GM19468 (cell line): ENCODE data around the gene EIF3D.

ENCODE experiments used
- ATAC-seq: cut with Tn5 transposase; IDR thresholded peaks from one replicate; pipeline ENCODE4 v1.9.1; 2021; ENCODE audit warnings: mild to moderate bottlenecking, moderate library complexity, moderate number of reproducible peaks; ENCODE audit not compliant: unreplicated experiment; ENCODE audit errors: extremely low read depth

The EIF3D gene

DNA sequence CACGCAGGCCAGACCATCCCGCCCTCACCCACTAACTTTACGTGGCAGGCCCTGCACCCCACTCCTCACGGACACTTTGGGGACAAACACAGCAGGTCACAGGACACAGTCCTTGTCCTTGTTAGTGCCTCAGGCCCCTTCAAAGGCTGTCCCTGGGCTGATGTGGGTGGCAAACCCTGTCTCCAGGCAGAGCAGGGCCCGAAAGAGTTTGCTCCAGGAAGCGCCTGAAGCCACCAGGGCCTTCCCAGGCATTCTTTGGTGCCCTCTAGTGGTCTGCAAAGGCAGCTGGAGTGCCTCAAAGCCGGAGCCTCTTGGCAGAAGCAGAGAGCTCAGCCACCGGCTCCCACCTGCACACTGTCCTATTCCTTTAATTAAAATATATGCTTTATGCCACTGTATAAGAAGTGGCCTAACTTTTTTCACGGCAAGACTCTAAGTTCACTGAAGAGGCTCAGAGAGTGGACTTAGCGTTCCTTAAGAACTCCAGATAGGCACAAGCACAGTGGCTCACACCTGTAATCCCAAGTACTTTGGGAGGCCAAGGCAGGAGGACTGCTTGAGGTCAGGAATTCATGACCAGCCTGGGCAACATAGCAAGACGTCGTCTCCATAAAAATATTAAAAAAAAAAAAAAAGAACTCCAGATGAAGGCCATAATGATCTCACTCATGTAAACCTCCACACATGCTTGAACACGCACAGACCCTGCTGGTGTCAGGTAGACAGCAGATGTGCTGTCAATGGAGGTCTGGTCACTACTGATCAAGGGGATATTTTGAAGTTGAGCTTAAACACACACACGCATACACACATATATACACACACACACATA is 58.6 kb downstream of the EIF3D start:
- no peak for ATAC-seq

DNA sequence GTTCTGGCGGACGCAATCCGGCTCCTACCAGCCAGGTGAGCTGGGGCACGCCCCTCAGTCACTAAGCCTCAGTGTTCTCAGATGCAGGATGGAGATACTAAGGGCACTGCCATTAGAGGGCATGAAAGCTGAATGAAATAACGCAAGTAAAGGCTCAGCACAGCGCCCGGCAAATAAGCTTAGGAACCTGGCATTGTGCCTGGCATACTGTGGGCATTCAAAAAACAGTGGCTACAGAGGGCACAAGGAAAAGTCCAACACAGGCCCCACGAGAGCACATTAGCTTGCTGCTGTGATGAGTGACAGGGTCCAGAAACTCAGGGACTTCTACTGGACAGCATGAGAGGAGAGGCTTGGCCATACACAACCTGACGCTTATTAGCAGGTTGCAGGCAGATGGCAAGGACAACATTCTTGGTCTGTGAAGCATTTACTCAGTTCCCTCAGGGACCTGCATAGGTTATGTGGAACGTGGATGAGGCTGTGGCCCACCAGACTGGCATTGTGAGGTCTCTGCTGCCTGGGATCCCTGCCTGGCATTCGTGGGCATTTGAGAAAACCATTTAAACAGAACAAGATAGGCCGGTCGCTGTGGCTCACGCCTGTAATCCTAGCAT is 59.8 kb downstream of the EIF3D start:
- ATAC-seq: no peak

DNA sequence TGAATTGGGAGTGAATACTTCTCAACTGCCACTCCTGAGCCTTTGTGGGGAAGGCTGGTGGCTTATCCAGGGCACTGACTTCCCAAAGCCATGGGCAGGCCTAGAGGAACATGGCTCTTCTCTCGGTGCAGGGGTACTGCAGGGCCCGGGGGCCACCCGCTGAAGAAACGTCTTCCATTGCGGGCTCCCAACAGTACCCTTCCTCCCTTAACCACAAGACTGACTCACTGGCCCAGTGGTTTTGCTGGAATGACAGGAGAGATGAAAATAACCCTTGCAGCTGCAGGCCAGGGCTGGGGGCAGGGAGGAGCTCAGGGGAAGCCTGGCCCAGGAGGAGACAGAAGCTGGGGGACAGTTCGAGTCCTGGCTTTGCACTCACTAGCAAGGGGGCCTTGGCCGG is 61.0 kb downstream of the EIF3D start:
- no peak for ATAC-seq

DNA sequence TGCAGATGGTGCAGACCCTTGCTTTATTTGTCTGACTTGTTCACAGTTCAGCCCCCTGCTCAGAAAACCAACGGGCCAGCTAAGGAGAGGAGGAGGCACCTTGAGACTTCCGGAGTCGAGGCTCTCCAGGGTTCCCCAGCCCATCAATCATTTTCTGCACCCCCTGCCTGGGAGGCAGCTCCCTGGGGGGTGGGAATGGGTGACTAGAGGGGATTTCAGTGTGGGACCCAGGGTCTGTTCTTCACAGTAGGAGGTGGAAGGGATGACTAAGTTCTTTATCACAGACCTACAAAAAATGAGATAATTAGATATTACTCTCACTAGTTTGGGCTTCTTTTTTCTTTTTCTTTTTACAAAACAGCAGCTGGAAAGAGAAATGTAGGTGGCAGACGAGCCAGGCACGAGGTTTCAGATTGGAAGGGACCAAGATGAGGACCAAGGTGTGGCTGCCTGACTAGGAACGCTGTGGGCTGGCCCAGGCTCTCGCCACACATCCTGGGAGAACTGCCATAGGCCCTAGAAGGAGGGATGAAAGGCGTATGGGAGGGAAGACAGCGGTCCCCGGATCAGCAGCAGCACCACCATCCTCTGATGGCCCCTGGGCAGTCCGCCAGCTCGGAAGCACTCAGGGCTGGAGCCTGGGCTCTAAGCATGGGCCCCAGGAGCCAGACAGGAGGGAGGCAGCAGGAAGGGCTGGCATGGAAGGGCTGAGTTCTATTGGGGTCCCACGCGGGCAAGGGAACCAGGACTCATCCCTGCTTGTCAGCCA is 61.7 kb downstream of the EIF3D start:
- no peak for ATAC-seq

DNA sequence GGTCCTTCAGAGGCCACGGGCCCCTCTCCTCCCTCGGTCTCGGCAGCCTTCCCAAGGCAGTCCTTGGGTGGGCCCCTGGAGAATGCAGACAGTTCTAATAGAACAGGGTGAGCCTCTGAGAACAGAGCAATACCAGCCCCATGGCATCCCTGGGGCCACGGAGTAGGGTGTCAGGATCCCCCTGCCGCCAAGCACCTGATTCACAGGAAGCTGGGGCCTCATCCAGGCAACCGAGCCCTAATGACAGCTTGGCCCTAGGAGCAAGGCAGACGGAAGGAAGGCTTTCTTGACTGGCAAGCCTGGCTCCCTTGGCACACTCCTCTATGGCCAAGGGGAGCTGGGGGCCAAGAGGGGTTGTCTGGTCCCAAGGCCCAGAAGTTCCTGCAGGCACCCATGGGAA is 62.7 kb downstream of the EIF3D start:
- ATAC-seq: no peak

DNA sequence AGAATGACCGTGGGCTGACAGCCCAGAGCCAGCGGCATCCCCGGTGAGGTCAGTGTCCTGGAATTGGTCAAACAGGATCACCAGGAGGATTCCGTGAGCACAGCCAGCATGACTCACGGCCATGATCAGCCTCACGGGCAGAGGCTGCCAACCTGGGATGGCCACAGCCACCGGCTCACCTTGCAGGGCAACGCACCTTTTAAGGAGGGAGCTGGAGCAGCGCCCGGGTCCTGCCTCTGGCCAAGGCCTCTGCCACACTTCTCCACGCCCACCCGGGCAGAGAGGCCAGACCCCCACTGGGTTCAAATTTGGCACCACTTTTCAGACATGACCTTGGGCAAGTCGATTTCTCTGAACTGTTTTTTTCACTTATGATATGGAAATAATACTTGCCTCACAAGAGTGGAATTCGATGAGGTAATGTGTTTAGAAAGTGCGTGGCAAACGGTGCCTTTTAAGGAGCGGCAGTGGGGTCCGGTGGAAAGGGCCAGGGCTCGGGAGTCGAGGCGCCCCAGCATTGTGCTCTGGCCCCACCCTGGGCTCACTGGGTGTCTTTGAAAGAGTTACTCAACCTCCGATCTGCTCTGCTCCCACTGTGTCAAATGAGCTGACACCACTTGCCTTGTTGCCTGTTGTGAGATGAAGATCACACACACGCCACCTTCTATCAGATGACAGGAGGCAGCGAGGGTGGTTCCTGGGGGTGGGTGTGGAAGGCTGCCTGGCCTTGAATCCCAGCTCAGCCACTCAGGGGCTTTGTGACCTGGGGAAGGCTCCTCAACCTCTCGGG is 63.5 kb downstream of the EIF3D start:
- no peak for ATAC-seq

DNA sequence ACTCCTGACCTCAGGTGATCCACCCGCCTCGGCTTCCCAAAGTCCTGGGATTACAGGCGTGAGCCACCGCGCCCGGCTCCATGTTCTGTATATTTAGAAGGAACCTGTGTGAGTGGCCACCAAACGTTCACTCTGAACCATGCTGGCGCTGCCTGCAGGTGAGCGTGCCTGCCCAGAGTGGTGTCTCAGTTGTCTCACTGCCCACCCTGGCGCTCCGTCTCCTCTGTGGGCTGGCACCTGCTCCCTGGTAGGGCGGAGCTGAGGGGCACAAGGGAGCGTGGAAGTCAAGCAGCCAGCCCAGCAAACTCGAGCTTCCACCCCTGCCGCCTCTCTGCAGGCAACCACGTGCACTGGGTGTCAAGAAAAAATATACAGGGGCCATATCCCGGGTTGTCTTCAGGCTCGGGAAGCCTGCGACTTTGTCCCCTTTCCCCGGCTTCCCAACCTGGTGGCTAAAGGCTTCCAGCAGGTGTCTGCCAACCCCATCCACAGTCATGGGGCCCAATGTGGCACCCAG is 64.2 kb downstream of the EIF3D start:
- ATAC-seq: no peak

DNA sequence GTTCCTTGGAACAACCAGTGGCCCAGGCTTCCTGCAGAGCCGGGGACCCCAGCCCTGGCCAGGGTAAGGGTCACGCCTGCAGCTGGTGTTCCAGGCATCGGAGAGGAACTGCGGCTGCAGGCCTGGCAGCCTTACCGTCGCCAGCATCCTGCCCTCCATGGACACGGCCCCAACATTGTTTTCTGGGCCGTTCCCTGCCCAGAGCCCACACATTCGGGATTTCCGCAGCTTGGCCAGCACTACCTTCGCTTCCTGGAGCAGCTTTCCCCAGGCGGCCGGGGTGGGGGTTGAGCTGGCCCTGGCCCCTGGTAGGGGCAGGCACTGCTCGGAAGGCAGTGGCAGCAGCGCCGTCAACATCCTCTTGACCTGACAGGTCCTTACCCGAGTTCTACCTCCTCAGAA is 65.2 kb downstream of the EIF3D start:
- no peak for ATAC-seq

DNA sequence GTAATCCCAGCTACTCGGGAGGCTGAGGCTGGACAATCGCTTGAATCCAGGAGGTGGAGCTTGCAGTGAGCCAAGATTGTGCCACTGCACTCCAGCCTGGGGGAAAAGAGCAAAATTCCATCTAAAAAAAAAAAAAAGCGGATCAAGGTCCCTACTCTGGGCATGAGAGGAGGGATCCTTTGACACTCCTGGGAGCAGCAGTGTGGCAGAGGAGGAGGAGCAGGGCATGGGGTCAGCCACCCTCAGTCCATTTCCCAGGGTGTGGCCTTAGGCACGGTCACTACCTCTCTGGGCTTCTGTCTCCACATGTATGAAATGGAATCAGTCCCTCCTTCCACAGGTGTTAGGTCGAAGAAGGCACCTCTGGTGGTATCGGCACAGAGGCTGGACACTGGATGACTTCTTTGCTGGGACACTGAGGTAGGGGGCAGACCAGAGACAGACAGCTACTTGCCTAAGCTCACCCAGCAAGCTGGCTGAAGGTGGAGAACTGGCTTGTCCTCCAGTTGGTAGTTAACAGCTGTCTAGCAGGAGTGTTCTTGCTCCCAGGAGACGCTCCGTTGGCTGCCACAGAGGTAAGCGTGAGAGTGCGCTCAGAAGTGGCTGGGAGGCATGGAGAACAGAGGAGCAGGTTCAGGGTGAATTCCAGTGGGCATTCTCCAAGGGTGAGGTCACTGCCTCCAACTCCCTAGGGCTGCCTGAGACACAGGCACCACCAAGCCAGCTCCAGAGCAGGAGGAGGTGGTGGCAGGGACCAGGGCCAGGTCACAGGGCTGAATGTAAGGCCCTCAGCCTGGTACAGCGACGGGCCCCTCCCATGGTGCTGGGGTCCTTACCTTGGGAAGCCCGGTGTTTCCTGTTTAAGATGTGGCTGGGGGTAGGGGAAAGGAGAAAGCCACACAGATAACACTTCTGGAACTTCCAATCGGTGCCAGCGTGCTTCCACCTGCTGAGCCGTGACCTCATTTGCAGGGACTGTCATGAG is 67.0 kb downstream of the EIF3D start:
- no peak for ATAC-seq
